Measurements from ENCODE around the gene MFRP. TPM values are rescaled to one million over a fixed set of nuclear protein-coding genes. Genes with fewer than 3 reads are reported as not detected.

The MFRP gene
- polyA plus RNA-seq, 3 donors = not detected

DNA sequence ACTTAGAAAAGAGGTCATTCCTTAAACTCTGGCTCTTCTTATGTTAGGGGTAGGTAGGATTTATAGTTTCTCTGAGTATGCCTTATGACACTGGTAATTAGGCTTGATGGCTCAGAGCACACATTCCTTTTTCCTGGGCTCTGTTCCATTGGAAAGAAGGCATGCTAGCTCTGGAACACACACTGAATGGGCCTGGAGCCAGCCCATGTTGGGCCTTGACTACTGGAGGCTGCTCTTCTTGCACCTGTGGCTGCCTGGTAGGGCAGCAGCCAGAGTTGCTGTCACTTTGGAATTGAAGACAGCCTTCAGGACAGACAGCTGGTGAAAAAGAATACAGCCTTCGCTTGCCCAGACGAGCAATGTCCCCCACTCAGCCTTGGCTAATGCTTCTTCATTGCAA, 47.8 kb downstream of the MFRP start:
- DNase-seq (ENCODE audit: low read depth in 3 of 3, low spot score in 2 of 3) = no peak

- DNase-seq (ENCODE audit: low read depth in 3 of 3, low spot score in 2 of 3) = no peak
Measured at GRCh38 chr11:119297938-119298337, 48.6 kb downstream of the MFRP start.

DNA sequence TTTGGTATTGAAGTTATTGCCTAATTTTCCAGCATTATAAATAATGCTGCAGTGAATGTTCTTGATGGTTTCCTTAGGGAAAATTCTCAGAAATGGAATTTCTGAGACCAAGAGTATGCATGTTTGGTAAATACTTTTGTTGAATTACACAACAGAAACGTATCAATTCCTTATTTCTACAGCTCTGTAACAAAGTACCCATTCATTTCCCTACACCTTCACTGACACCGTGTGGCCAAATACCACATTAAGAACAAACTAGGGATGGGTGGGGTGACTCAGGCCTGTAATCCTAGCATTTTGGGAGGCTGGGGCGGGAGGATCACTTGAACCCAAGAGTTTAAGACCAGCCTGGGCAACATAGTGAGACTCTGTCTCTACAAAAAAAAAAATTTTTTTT, 51.3 kb downstream of the MFRP start:
- no peak for DNase-seq (ENCODE audit: low read depth in 3 of 3, low spot score in 2 of 3)

- no peak for DNase-seq (ENCODE audit: low read depth in 3 of 3, low spot score in 2 of 3)
Measured at GRCh38 chr11:119293461-119293860, 53.0 kb downstream of the MFRP start.

GRCh38 chr11:119290894-119291497, 55.5 kb downstream of the MFRP start:
- DNase-seq (ENCODE audit: low read depth in 3 of 3, low spot score in 2 of 3) = no peak

Other genes with a start within 250 kb of the MFRP start
- 10 to 100 TPM; 55.7 to 62.6 (median 56.9) TPM for gene DPAGT1, start 244.9 kb downstream of the MFRP start, polyA plus RNA-seq (ENCODE audit: insufficient read length in 3 of 3)
- gene C2CD2L, start 239.4 kb downstream of the MFRP start, polyA plus RNA-seq (ENCODE audit: insufficient read length in 3 of 3) = 10 to 100 TPM in 1 of 3 donors, 1 to 10 TPM in 2; 9.3 to 12.0 (median 9.5) TPM
- 10 to 100 TPM; 24.3 to 30.5 (median 29.3) TPM for gene HINFP, start 225.1 kb downstream of the MFRP start, polyA plus RNA-seq (ENCODE audit: insufficient read length in 3 of 3)
- gene ABCG4, start 197.7 kb downstream of the MFRP start, polyA plus RNA-seq (ENCODE audit: insufficient read length in 3 of 3) = under 1 TPM; 0.74 to 0.79 (median 0.74) TPM
- gene NLRX1, start 178.0 kb downstream of the MFRP start, polyA plus RNA-seq (ENCODE audit: insufficient read length in 3 of 3) = 10 to 100 TPM in 2 of 3 donors, 1 to 10 TPM in 1; 9.7 to 11.3 (median 10.3) TPM
- 10 to 100 TPM; 11.7 to 15.4 (median 12.0) TPM for gene NHERF4, start 161.2 kb downstream of the MFRP start, polyA plus RNA-seq (ENCODE audit: insufficient read length in 3 of 3)
- 10 to 100 TPM; 19.5 to 19.8 (median 19.7) TPM for gene CBL, start 140.4 kb downstream of the MFRP start, polyA plus RNA-seq (ENCODE audit: insufficient read length in 3 of 3)
- gene MCAM, start 29.6 kb downstream of the MFRP start, polyA plus RNA-seq (ENCODE audit: insufficient read length in 3 of 3) = 10 to 100 TPM; 48.5 to 51.9 (median 51.6) TPM
- gene RNF26, start 12.2 kb downstream of the MFRP start, polyA plus RNA-seq (ENCODE audit: insufficient read length in 3 of 3) = 10 to 100 TPM; 28.4 to 32.3 (median 28.8) TPM
- 10 to 100 TPM; 22.5 to 25.9 (median 25.0) TPM for gene C1QTNF5, start 5.8 kb downstream of the MFRP start, polyA plus RNA-seq (ENCODE audit: insufficient read length in 3 of 3)
- gene USP2, start 35.0 kb upstream of the MFRP start, polyA plus RNA-seq (ENCODE audit: insufficient read length in 3 of 3) = 10 to 100 TPM in 1 of 3 donors, 1 to 10 TPM in 2; 7.1 to 11.8 (median 8.7) TPM
- gene THY1, start 76.5 kb upstream of the MFRP start, polyA plus RNA-seq (ENCODE audit: insufficient read length in 3 of 3) = 100 to 1,000 TPM in 1 of 3 donors, 10 to 100 TPM in 2; 90.2 to 104 (median 98.9) TPM

All from right renal cortex interstitium (tissue), 3 donors.